ENCODE data around the gene APLF. TPM values are rescaled to one million over a fixed set of nuclear protein-coding genes. Genes with fewer than 3 reads are reported as not detected.

Gene APLF
- total and polyA plus RNA-seq, 2 of the 8 experiments (the other 6 are each of a cell fraction or from before 2014, with no cell fraction given), result 4.4 to 7.3 TPM

DNA sequence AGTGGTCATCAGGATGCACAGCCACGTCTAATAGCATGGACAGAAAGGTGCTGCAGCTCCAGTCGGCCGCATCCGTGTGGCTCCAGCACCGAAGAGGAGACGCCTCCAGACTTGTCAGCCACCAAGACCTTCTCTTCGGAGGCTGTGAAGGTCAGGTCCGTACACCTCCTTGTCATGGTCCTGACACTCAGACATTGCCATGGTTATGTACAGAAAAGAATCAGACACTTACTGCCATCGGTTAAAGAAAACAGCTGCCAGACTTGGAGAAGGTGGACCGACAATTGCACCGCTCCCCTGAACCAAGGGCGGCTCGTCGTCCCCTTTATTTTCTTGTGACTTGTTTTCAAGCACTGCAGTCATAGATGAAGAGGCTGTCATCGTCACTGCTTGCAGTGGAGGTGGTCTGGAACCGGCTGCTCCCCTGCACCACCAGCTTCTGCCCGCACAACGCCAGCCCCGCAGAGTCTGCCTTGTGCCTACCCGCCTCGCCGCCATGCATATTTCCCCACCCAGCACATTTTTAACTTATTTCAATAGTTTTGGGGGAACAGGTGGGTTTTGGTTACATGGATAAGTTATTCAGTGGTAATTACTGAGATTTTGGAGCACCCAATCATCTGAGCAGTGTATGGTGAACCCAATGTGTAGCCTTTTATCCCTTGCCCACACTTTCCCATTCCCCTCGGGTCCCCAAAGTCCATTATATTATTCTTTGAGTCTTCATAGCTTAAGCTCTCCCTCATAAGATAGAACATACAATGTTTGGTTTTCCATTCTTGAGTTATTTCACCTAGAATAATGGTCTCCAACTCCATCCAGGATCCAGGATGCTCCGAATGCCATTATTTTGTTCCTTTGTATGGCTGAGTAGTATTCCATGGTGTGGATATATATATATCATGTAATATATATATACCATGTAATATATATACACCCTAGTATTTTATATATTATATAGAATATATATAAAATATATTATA is 18.4 kb upstream of the APLF start:
- H4K8ac ChIP-seq (ENCODE audit: extremely low read depth, insufficient read depth, low read length), result no peak overlapping the region
- no peak overlapping the region for H3K56ac ChIP-seq (replicated peaks; ENCODE audit: insufficient read length, low read depth, low read length)
- no peak overlapping the region for H3K14ac ChIP-seq (ENCODE audit: insufficient read length)
- H3K4me3 ChIP-seq (ENCODE audit: extremely low read depth in 1 of 4, insufficient read depth in 2 of 4, low read depth in 3 of 4, low read length in 4 of 4), result no peak overlapping the region
- no peak overlapping the region for H2BK15ac ChIP-seq (ENCODE audit: low read length)
- no peak overlapping the region for H3K23ac ChIP-seq (ENCODE audit: insufficient read length)
- no peak for FAIRE-seq
- POLR2A ChIA-PET (ENCODE audit: partially characterized antibody), result no interaction called here
- H4K5ac ChIP-seq (ENCODE audit: insufficient read length, low read depth, low read length), result no peak overlapping the region
- H2AK5ac ChIP-seq (ENCODE audit: low read depth, low read length), result no peak overlapping the region
- H3K9ac ChIP-seq (replicated peaks in 1 of 4; ENCODE audit: extremely low read depth in 1 of 4, low read depth in 3 of 4, low read length in 3 of 4), result no peak overlapping the region
- H3K27me3 ChIP-seq (replicated peaks in 1 of 4; ENCODE audit: control insufficient read depth in 3 of 4, extremely low read depth in 1 of 4, insufficient read depth in 3 of 4, low read length in 3 of 4), result no peaks in the 10 kb centered on the region
- no peaks in the 10 kb centered on the region for H3K23me2 ChIP-seq (ENCODE audit: low read depth, low read length)
- no peak overlapping the region for H2BK20ac ChIP-seq (ENCODE audit: low read length)
- no peak overlapping the region for H3K4ac ChIP-seq (replicated peaks; ENCODE audit: insufficient read length, low read depth, low read length)
- no peaks in the 10 kb centered on the region for H3K79me2 ChIP-seq (ENCODE audit: control insufficient read depth in 1 of 2, insufficient read depth in 2 of 2, low read length in 2 of 2)
- H3K36me3 ChIP-seq (ENCODE audit: control insufficient read depth in 2 of 4, insufficient read depth in 4 of 4, low read length in 3 of 4), result no peaks in the 10 kb centered on the region
- H3K4me1 ChIP-seq (replicated peaks in 1 of 4; ENCODE audit: control insufficient read depth in 3 of 4, insufficient read depth in 4 of 4, low read length in 3 of 4), result no peaks in the 10 kb centered on the region
- no peaks in the 10 kb centered on the region for H3K79me1 ChIP-seq (ENCODE audit: low read depth, low read length)
- DNase-seq (ENCODE audit: low read depth in 1 of 2, low spot score in 2 of 2), result no peak
- H2AFZ ChIP-seq (ENCODE audit: low read length), result no peak overlapping the region
- CTCF ChIA-PET (ENCODE audit: partially characterized antibody), result interaction anchor here (0.6 to 1.3 kb wide), 3 partner anchors 14 to 89 kb away, joined by 3 to 4 read pairs (median 3); no protein-coding TSS in a partner anchor
- H3K18ac ChIP-seq (ENCODE audit: extremely low read depth, low read length), result no peak overlapping the region
- H2BK120ac ChIP-seq (replicated peaks; ENCODE audit: low read depth, low read length), result no peak overlapping the region
- H3K27ac ChIP-seq (ENCODE audit: low read depth, low read length), result no peak overlapping the region
- no peak overlapping the region for H3K4me2 ChIP-seq (ENCODE audit: insufficient read depth in 1 of 2, low read depth in 2 of 2, low read length in 2 of 2)
- H2BK5ac ChIP-seq (ENCODE audit: low read depth, low read length), result no peak overlapping the region
- WGBS, 2 experiments (ENCODE audit: extremely low coverage in 1 of 2, insufficient coverage in 1 of 2, insufficient read length in 1 of 2, insufficient replicate concordance in 2 of 2, low coverage in 1 of 2, low lambda C conversion rate in 2 of 2, missing lambda C conversion rate in 1 of 2), result 93% methylated on average over 22 of the region's 24 CpGs; no CpG with 5 or more reads in 1 of the 2 experiments
- H2BK12ac ChIP-seq (ENCODE audit: low read depth, low read length), result no peak overlapping the region
- no peaks in the 10 kb centered on the region; a peak in 1 of 4 replicates for H3K9me3 ChIP-seq (ENCODE audit: insufficient read depth in 2 of 2, low read depth in 1 of 2, low read length in 1 of 2)
- no peaks in the 10 kb centered on the region for H4K20me1 ChIP-seq (replicated peaks in 1 of 2; ENCODE audit: control insufficient read depth in 1 of 2, insufficient read depth in 2 of 2, low read length in 2 of 2)
- H4K91ac ChIP-seq (replicated peaks; ENCODE audit: insufficient read length, low read length), result no peak overlapping the region
- TF ChIP-seq POLR2AphosphoS5 (IDR thresholded peaks at IDR 0.05; ENCODE audit: low read depth, low read length) (no peak), YY1 (IDR thresholded peaks at IDR 0.05; ENCODE audit: low read depth, low read length) (no peak), JUND (IDR thresholded peaks at IDR 0.05; ENCODE audit: low read length) (no peak), POU5F1 (IDR thresholded peaks at IDR 0.05; ENCODE audit: low read depth, low read length) (no peak), SRF (IDR thresholded peaks at IDR 0.05; ENCODE audit: low read depth, low read length) (no peak), CTCF (IDR thresholded peaks at IDR 0.05; ENCODE audit: control extremely low read depth in 1 of 3, insufficient read depth in 1 of 3, low read depth in 1 of 3, low read length in 3 of 3) (no peak), CEBPB (IDR thresholded peaks at IDR 0.05; ENCODE audit: low read depth, low read length) (no peak), SIRT6 (IDR thresholded peaks at IDR 0.05; ENCODE audit: low read length) (no peak), CHD1 (IDR thresholded peaks at IDR 0.05; ENCODE audit: low read depth, low read length) (no peak), RAD21 (IDR thresholded peaks at IDR 0.05 in 1 of 2, conservative IDR thresholded peaks at IDR 0.05 in 1 of 2; ENCODE audit: low read depth in 2 of 2, low read length in 2 of 2) (no peak)
